Parathyroid adenoma (tissue), 2 donors: ENCODE data around the gene C10orf90.

Source experiments
- H2AFZ ChIP-seq: fragments of 300-600 bp; sonication (generic); one replicate; pipeline ENCODE4 v1.7.0; 2017; ENCODE audit warnings: antibody characterized with exemption, mild to moderate bottlenecking
- H3K27ac ChIP-seq: fragments of 300-600 bp; sonication (generic); one replicate; pipeline ENCODE4 v1.7.0; 2017
- H3K27me3 ChIP-seq: fragments of 300-600 bp; sonication (generic); one replicate; pipeline ENCODE4 v1.7.0; 2017; ENCODE audit warnings: low read length; ENCODE audit not compliant: control insufficient read depth, insufficient read depth
- H3K36me3 ChIP-seq: fragments of 300-600 bp; sonication (generic); one replicate; pipeline ENCODE4 v1.7.0; 2017; ENCODE audit warnings: low read length; ENCODE audit not compliant: control insufficient read depth, insufficient read depth
- H3K4me1 ChIP-seq: fragments of 300-600 bp; sonication (generic); one replicate; pipeline ENCODE4 v1.7.0; 2017; ENCODE audit warnings: control low read depth
- H3K4me2 ChIP-seq: fragments of 300-600 bp; sonication (generic); one replicate; pipeline ENCODE4 v1.7.0; 2017; ENCODE audit warnings: low read length
- H3K4me3 ChIP-seq: fragments of 300-600 bp; sonication (generic); one replicate; pipeline ENCODE4 v1.7.0; 2017; ENCODE audit warnings: low read depth, low read length
- H3K79me2 ChIP-seq: fragments of 300-600 bp; sonication (generic); one replicate; pipeline ENCODE4 v1.7.0; 2017; ENCODE audit warnings: control low read depth
- H3K9ac ChIP-seq: fragments of 300-600 bp; sonication (generic); one replicate; pipeline ENCODE4 v1.7.0; 2017; ENCODE audit warnings: mild to moderate bottlenecking
- H3K9me3 ChIP-seq: fragments of 300-600 bp; sonication (generic); one replicate; pipeline ENCODE4 v1.7.0; 2017; ENCODE audit warnings: low read length; ENCODE audit not compliant: control insufficient read depth
- TF ChIP-seq, protein P1 (sequence below): fragments of 300-600 bp; sonication (generic); IDR thresholded peaks from one replicate; pipeline ENCODE4 v1.7.0; 2017; ENCODE audit warnings: antibody characterized with exemption, mild to moderate bottlenecking
- donor health status: primary hyperparathyroidism.

C10orf90 gene

DNA sequence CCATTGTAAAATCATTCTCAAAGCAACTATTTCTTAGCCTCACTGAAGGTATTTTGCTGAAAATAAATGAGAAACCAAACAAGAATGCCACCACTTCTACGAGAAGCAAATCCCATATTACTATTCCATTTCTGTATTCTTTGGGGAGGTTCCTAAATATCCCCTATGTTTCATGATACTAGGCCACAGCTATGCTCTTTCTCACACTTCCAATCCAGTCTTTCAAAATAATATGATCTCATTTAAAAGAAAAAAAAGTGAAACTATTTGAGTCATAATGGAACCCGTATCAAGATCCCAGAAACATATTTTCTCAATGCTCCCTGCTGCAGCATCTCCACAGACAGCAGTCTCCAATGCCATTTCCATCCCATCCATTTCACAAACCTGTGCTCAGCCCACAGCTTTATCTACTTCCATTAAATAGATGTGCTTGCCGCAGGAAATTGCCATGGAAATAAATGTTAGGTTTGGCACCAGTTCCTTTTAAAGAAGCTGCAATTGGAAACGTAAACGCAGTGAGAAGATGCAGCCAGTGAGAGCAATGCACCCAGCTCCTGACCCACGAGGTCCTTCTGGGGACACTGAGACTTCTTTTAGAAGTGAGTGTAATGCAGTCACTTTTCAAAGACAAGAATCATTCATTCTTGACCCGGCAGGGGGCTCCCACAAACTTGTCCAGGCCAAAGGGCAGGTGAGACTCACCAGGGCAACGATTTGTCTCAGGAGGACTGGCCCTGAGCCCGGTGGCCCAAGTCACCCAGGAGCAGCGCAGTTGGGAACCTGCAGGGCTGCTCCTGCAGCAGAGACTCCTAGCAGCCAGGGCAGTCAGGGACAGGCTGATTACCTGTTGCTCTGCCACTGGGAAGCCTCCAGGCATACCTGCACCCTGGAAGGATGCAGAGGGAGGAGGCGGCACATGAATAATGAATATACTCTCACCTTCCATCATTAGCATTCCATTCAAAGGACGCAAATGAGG, 99.6 kb downstream of the C10orf90 start:
- no peak overlapping the region for H3K9ac ChIP-seq
- no peaks in the 10 kb centered on the region for H3K79me2 ChIP-seq
- H3K27ac ChIP-seq, result no peak overlapping the region
- TF ChIP-seq, protein P1, sequence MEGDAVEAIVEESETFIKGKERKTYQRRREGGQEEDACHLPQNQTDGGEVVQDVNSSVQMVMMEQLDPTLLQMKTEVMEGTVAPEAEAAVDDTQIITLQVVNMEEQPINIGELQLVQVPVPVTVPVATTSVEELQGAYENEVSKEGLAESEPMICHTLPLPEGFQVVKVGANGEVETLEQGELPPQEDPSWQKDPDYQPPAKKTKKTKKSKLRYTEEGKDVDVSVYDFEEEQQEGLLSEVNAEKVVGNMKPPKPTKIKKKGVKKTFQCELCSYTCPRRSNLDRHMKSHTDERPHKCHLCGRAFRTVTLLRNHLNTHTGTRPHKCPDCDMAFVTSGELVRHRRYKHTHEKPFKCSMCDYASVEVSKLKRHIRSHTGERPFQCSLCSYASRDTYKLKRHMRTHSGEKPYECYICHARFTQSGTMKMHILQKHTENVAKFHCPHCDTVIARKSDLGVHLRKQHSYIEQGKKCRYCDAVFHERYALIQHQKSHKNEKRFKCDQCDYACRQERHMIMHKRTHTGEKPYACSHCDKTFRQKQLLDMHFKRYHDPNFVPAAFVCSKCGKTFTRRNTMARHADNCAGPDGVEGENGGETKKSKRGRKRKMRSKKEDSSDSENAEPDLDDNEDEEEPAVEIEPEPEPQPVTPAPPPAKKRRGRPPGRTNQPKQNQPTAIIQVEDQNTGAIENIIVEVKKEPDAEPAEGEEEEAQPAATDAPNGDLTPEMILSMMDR, result no peak
- H3K4me2 ChIP-seq, result no peak overlapping the region
- H3K27me3 ChIP-seq, result no peaks in the 10 kb centered on the region
- no peak overlapping the region for H3K4me3 ChIP-seq
- H2AFZ ChIP-seq, result no peak overlapping the region
- H3K4me1 ChIP-seq, result no peaks in the 10 kb centered on the region
- no peaks in the 10 kb centered on the region for H3K9me3 ChIP-seq
- H3K36me3 ChIP-seq, result no peaks in the 10 kb centered on the region

DNA sequence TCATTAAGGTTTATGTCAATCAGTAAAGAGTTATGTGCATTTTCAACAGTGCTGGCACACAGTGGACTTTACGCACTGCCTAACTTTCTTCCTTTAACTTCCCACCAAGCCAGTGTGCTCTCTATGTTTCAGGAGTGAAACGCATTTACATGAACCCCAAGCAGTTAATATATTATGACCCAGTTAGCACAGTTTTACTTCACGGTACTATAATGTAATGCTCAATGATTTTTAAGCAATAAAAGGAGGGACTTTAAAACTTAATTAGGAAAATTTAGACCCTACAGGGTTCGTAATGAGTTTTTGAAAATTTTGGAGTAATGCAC, 100.3 kb downstream of the C10orf90 start:
- H3K36me3 ChIP-seq, result no peaks in the 10 kb centered on the region
- no peak overlapping the region for H3K27ac ChIP-seq
- no peak overlapping the region for H3K9ac ChIP-seq

DNA sequence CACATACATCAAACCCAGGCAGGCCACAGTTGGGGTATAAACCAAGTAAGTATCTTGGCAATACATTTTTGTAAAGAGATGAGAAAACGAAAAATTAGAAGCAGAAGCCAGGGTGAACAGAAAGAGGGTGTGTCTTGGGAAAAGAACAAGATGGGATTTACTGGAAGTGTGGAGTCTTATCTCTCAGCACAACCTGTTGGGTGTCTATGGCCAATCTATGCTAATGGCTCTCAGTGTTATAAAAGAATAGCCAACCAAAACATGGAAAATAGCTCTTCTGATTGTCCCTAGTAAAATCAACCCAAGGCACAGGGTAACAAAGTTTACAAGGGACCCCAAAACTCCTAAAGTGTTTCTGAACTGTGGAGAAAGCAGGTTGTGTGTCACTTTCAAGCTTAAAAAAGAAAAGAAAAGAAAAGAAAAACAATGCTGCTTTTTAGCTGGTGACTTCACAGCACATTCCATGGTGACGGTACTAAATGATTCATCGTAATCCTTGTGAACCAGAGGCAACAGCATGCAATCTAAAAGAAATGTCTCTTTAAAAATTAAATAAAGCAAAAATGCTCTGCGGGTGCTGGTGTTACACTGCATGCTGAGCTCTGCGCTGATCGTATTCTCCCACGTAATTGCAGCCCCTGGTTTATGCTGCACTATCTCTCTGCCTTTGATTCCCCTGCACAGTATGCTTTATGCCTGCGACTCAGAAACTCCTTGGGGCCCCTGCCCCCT, 100.8 kb downstream of the C10orf90 start:
- Histone ChIP-seq H3K4me3 (no peak overlapping the region), H2AFZ (no peak overlapping the region), H3K9me3 (no peaks in the 10 kb centered on the region), H3K9ac (no peak overlapping the region), H3K79me2 (no peaks in the 10 kb centered on the region), H3K27ac (no peak overlapping the region), H3K36me3 (no peaks in the 10 kb centered on the region), H3K27me3 (no peaks in the 10 kb centered on the region), H3K4me2 (no peak overlapping the region), H3K4me1 (no peaks in the 10 kb centered on the region)
- TF ChIP-seq, protein P1, result no peak

More for the DNA sequence above, 100.3 kb downstream of the C10orf90 start:
- no peak overlapping the region for H2AFZ ChIP-seq
- H3K27me3 ChIP-seq, result no peaks in the 10 kb centered on the region
- no peaks in the 10 kb centered on the region for H3K4me1 ChIP-seq
- H3K79me2 ChIP-seq, result no peaks in the 10 kb centered on the region
- TF ChIP-seq, protein P1, result no peak
- no peaks in the 10 kb centered on the region for H3K9me3 ChIP-seq
- no peak overlapping the region for H3K4me3 ChIP-seq
- no peak overlapping the region for H3K4me2 ChIP-seq

DNA sequence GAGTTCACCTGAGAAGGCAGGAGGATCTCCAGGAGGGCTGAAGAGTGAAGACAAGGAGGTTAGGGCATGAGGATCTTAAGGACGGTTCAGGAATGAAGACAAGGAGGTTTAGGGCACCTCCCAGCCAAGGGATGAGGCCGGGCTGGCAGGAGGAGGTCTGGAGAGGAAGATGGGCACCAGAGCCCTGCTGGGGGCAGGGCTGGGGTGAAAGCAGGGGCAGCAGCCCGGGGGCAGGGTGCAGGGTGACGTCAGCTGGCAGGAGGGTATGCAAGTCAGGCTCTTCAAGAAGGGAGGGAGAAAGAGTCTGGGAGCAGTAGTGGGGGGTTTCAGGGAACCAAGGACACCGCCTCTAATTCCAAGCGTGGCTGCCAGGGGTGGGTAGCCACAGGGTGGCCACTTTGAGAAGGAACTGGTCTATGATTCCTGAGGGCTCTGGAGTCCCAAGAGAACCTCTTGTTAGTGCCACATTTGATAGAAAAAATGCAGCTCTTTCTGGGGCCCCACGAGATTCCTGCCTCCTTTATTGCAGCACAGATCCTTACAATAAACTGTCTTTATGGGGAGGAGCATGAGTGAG, 101.6 kb downstream of the C10orf90 start:
- Histone ChIP-seq H3K9me3 (no peaks in the 10 kb centered on the region), H3K27me3 (no peaks in the 10 kb centered on the region), H2AFZ (no peak overlapping the region), H3K27ac (no peak overlapping the region), H3K4me3 (no peak overlapping the region), H3K9ac (no peak overlapping the region), H3K4me1 (no peaks in the 10 kb centered on the region), H3K79me2 (no peaks in the 10 kb centered on the region), H3K36me3 (no peaks in the 10 kb centered on the region), H3K4me2 (no peak overlapping the region)
- TF ChIP-seq, protein P1, result no peak
